Neuron (in vitro differentiated cells): Measurements from ENCODE around the gene CA12.

ENCODE experiments used
- H2AFZ ChIP-seq: one replicate; pipeline ENCODE4 v1.6.1; 2013; ENCODE audit warnings: low read depth, mild to moderate bottlenecking, inconsistent platforms, low read length, moderate library complexity
- H3K27me3 ChIP-seq: one replicate; pipeline ENCODE4 v1.6.1; 2013; ENCODE audit warnings: low read length; ENCODE audit not compliant: insufficient read depth
- H3K36me3 ChIP-seq: one replicate; pipeline ENCODE4 v1.6.1; 2013; ENCODE audit warnings: low read length; ENCODE audit not compliant: insufficient read depth
- H3K4me1 ChIP-seq: one replicate; pipeline ENCODE4 v1.6.1; 2013; ENCODE audit warnings: low read length; ENCODE audit not compliant: insufficient read depth
- H3K4me3 ChIP-seq: 2 replicates; pipeline ENCODE4 v1.5.1; 2013; ENCODE audit warnings: mild to moderate bottlenecking, low read length, moderate library complexity
- H3K9me3 ChIP-seq: one replicate; pipeline ENCODE4 v1.6.1; 2013; ENCODE audit warnings: low read length

The CA12 gene

DNA sequence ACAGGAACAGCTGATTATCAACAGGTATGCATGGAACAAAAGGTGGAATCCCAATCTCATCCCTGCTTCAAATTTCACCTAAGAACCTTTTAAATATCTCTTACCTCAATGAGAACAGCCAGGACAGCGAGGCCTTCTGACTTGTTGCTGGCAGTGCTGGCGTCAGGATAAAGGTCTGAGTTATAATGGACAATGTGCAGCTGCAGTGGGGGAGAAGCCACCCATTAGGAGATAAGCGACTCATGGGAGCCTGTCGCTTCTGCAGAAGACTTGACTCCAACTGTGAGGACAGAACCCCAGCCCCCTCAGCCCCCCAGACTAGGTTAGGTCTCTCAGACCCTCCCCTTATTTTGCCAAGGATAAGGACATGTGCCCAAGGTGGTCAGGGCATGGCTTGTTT lies 39.7 kb downstream of the CA12 start:
- Histone ChIP-seq H3K9me3 (no peaks in the 10 kb centered on the region), H3K36me3 (no peaks in the 10 kb centered on the region), H3K4me3 (no peak overlapping the region), H2AFZ (no peak overlapping the region), H3K27me3 (no peaks in the 10 kb centered on the region), H3K4me1 (peaks cover 4% of the 10 kb centered on the region)

GRCh38 chr15:63340878-63341277 lies 40.8 kb downstream of the CA12 start:
- H3K36me3 ChIP-seq, result no peaks in the 10 kb centered on the region
- no peaks in the 10 kb centered on the region for H3K27me3 ChIP-seq
- no peaks in the 10 kb centered on the region for H3K9me3 ChIP-seq
- no peak overlapping the region for H2AFZ ChIP-seq
- H3K4me3 ChIP-seq, result no peak overlapping the region
- no peaks in the 10 kb centered on the region for H3K4me1 ChIP-seq

DNA sequence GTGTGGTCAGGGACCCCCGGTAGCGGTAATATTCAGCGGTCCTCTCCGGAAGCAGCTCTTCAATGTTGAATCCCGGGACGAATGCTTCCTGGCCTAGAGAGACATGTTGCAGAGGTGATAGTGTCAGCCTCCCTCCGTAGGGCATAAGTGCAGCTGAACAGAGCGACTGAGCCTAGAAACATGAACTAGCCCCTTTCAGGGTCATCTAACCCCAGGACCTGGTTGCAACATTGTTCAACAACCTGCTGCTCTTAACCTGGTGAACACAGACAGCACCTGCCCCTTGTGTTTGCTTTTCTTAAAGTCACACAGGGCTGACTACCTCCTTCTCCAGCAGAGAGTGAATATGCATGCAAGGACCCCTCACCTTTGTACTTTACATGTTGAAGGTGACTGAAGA lies 41.3 kb downstream of the CA12 start:
- no peaks in the 10 kb centered on the region for H3K36me3 ChIP-seq
- no peaks in the 10 kb centered on the region for H3K27me3 ChIP-seq
- H3K4me3 ChIP-seq, result no peak overlapping the region
- H3K9me3 ChIP-seq, result no peaks in the 10 kb centered on the region
- no peaks in the 10 kb centered on the region for H3K4me1 ChIP-seq
- H2AFZ ChIP-seq, result no peak overlapping the region

DNA sequence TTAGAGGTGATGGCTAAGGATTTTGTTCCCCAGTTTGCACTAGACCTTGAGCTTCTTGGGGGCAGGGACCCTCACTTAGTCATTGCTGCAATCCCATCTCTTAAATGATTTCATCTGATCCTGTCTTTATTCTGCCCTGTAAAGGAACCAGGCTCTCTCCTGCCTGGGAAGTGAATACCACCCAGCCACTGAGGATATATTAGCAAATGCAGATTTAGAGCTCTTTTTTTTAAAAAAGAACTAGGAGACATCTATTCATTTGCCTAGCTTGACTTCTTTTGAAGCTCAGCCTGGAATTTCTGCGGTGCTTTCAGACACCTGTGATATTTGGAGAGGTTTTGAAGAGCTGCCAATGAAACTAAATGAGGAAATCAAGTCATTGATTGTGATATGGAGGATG lies 41.8 kb downstream of the CA12 start:
- no peaks in the 10 kb centered on the region for H3K27me3 ChIP-seq

GRCh38 chr15:63339006-63339766 lies 42.5 kb downstream of the CA12 start:
- Histone ChIP-seq H3K4me3 (no peak overlapping the region), H3K36me3 (no peaks in the 10 kb centered on the region), H3K27me3 (no peaks in the 10 kb centered on the region), H3K9me3 (no peaks in the 10 kb centered on the region), H2AFZ (no peak overlapping the region), H3K4me1 (no peaks in the 10 kb centered on the region)

More for the DNA sequence above, 41.8 kb downstream of the CA12 start:
- H3K36me3 ChIP-seq, result no peaks in the 10 kb centered on the region
- no peak overlapping the region for H3K4me3 ChIP-seq
- no peaks in the 10 kb centered on the region for H3K4me1 ChIP-seq
- H3K9me3 ChIP-seq, result no peaks in the 10 kb centered on the region
- no peak overlapping the region for H2AFZ ChIP-seq

GRCh38 chr15:63338170-63338569 lies 43.5 kb downstream of the CA12 start:
- no peaks in the 10 kb centered on the region for H3K36me3 ChIP-seq
- H3K4me3 ChIP-seq, result no peak overlapping the region
- H3K4me1 ChIP-seq, result no peaks in the 10 kb centered on the region
- no peaks in the 10 kb centered on the region for H3K27me3 ChIP-seq
- H3K9me3 ChIP-seq, result no peaks in the 10 kb centered on the region
- H2AFZ ChIP-seq, result no peak overlapping the region

DNA sequence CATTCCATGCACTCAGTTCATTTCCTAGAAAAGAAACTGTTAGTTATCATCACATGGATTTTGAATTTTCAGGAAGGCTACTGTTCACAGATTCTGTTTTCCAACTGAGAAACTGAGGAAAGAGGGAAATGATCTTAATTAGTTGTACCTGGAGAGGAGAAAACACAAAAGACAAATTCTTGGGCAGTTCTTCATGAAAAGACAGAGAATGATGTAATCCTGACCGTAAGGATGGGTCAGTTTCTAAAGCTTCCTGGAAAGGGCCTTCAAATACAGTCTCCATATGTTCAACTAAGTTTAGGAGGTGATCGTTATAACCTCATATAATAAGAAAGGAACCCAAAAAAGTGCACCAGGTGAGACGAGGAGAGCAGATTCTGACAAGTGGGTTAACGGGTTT lies 44.6 kb downstream of the CA12 start:
- no peak overlapping the region for H3K4me3 ChIP-seq
- no peaks in the 10 kb centered on the region for H3K9me3 ChIP-seq
- H3K36me3 ChIP-seq, result no peaks in the 10 kb centered on the region
- H3K27me3 ChIP-seq, result no peaks in the 10 kb centered on the region
- H2AFZ ChIP-seq, result no peak overlapping the region
- H3K4me1 ChIP-seq, result peaks cover 5% of the 10 kb centered on the region

GRCh38 chr15:63335543-63336240 lies 46.0 kb downstream of the CA12 start:
- Histone ChIP-seq H3K9me3 (peaks cover 2% of the 10 kb centered on the region), H3K36me3 (no peaks in the 10 kb centered on the region), H2AFZ (no peak overlapping the region), H3K4me3 (no peak overlapping the region), H3K4me1 (peaks cover 5% of the 10 kb centered on the region), H3K27me3 (no peaks in the 10 kb centered on the region)

DNA sequence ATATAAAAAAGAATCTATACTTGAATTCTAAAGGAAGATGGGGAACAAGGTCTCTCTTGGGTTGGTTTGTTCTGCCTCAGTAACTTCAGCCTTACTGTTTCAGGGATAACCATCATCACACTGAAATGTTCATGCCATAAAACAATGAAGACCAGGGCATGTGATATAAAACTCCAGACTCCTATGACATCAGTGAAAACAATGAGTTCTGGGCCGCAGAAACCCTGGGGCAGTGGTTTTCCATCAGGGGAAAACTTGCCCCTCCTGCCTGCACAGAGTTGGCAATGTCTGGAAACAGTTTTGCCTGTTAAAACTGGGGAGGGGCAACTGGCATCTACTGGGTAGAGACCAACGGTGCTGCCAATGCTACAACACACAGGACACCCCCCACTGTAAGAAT lies 46.8 kb downstream of the CA12 start:
- peaks cover 5% of the 10 kb centered on the region for H3K4me1 ChIP-seq
- H3K9me3 ChIP-seq, result peaks cover 2% of the 10 kb centered on the region
- H3K36me3 ChIP-seq, result no peaks in the 10 kb centered on the region
- H3K4me3 ChIP-seq, result no peak overlapping the region
- H2AFZ ChIP-seq, result no peak overlapping the region
- H3K27me3 ChIP-seq, result no peaks in the 10 kb centered on the region

GRCh38 chr15:63332367-63333124 lies 49.1 kb downstream of the CA12 start:
- Histone ChIP-seq H2AFZ (no peak overlapping the region), H3K36me3 (no peaks in the 10 kb centered on the region), H3K4me3 (no peak overlapping the region), H3K4me1 (peaks cover 5% of the 10 kb centered on the region), H3K27me3 (no peaks in the 10 kb centered on the region), H3K9me3 (peaks cover 2% of the 10 kb centered on the region)

DNA sequence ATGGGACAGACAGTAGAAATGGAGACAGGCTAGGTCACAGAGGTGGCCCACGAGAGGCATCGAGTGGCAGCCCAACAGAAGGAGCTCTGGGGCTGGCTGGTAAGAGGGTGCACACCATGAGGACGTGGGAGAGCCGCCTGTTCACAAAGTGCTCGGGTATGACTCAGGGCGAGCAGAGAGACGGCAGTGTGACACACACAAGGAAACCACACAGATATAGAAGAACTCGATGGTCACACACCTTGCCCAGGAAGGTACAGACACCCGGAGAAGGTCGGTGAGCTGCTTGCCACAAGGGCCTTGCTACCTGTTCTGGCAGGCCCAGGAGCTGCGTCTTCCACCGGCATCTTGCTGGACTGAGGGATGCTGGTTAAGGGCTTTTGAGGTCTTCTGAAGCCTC lies 50.2 kb downstream of the CA12 start:
- Histone ChIP-seq H3K27me3 (no peaks in the 10 kb centered on the region), H3K4me1 (peaks cover 5% of the 10 kb centered on the region), H2AFZ (no peak overlapping the region), H3K9me3 (peaks cover 2% of the 10 kb centered on the region), H3K36me3 (no peaks in the 10 kb centered on the region), H3K4me3 (no peak overlapping the region)

DNA sequence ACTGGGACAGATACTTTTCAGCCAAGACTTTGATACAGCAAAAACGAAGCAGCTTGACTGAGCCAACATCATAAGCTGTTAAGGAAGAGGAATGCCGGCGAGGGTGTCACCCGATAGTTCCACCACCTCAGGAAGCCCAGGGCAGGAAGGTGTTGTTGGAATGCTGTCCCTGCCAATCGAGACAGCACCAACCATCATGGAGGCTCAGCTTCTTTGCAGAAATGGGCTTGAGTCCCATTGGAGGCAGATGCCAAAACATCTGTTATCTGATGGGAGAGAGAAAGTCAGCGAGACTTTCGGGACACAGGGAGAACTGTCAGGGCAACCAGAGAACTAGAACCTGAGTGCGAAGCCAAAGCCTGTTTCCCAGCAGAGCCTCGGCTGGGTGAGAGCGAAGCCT lies 50.7 kb downstream of the CA12 start:
- H2AFZ ChIP-seq, result no peak overlapping the region
- H3K27me3 ChIP-seq, result no peaks in the 10 kb centered on the region
- no peaks in the 10 kb centered on the region for H3K36me3 ChIP-seq
- peaks cover 2% of the 10 kb centered on the region for H3K9me3 ChIP-seq
- peaks cover 5% of the 10 kb centered on the region for H3K4me1 ChIP-seq
- H3K4me3 ChIP-seq, result no peak overlapping the region
